AG09319 (cell line): ENCODE data around the gene RHOBTB1.
A peak's percentile ranks its signal among the peaks of the same experiment; 100 is the strongest.

Experiments
- DNase-seq: peaks from one replicate; pipeline ENCODE4 v3.0.0-alpha.2; 2010; ENCODE audit warnings: low read depth; ENCODE audit errors: extremely low read depth
- CTCF ChIP-seq: IDR thresholded peaks from 2 replicates; pipeline ENCODE4 v1.5.1; 2011; ENCODE audit warnings: low read depth, mild to moderate bottlenecking, inconsistent platforms, low read length, moderate library complexity

RHOBTB1 gene

GRCh38 chr10:60896810-60897209 lies 47.2 kb downstream of the RHOBTB1 start:
- TF ChIP-seq CTCF = no peak

GRCh38 chr10:60896033-60896432 lies 48.0 kb downstream of the RHOBTB1 start:
- peak; percentile 49 for DNase-seq

More at GRCh38 chr10:60896810-60897209, 47.2 kb downstream of the RHOBTB1 start:
- DNase-seq = no peak

GRCh38 chr10:60894786-60895185 lies 49.2 kb downstream of the RHOBTB1 start:
- DNase-seq = no peak

More at GRCh38 chr10:60896033-60896432, 48.0 kb downstream of the RHOBTB1 start:
- no peak for TF ChIP-seq CTCF

GRCh38 chr10:60893231-60893630 lies 50.8 kb downstream of the RHOBTB1 start:
- no peak for TF ChIP-seq CTCF
- no peak for DNase-seq

More at GRCh38 chr10:60894786-60895185, 49.2 kb downstream of the RHOBTB1 start:
- TF ChIP-seq CTCF = no peak

GRCh38 chr10:60892571-60892970 lies 51.4 kb downstream of the RHOBTB1 start:
- no peak for DNase-seq
- no peak for TF ChIP-seq CTCF

GRCh38 chr10:60890811-60891210 lies 53.2 kb downstream of the RHOBTB1 start:
- no peak for TF ChIP-seq CTCF
- DNase-seq = no peak

- DNase-seq = no peak
- TF ChIP-seq CTCF = peak; percentile 33
Measured at GRCh38 chr10:60883187-60883586, 60.8 kb downstream of the RHOBTB1 start.
